HG02884 (cell line): ENCODE results near the gene KRT4.
"Not testable (repeated sequence)": the region's sequence is repeated elsewhere in the genome, so short reads cannot be mapped to it uniquely, and the experiment has no call there.

Source experiments
- ATAC-seq: cut with Tn5 transposase; IDR thresholded peaks from one replicate; pipeline ENCODE4 v1.9.1; 2021; ENCODE audit warnings: mild to moderate bottlenecking, moderate library complexity; ENCODE audit not compliant: unreplicated experiment

KRT4 gene

GRCh38 chr12:52776913-52777395 lies 37.0 kb downstream of the KRT4 start, which contains the start of gene KRT76:
Gene KRT76, minus strand, starts transcription at chr12:52777345. Its CDS starts 54 bp downstream, at chr12:52777291.
- ATAC-seq: no peak

GRCh38 chr12:52776435-52776834 lies 37.5 kb downstream of the KRT4 start:
- ATAC-seq: no peak

- no peak for ATAC-seq
Measured at GRCh38 chr12:52774629-52775250, 39.2 kb downstream of the KRT4 start.

- ATAC-seq: no peak
Measured at GRCh38 chr12:52772772-52773171, 41.1 kb downstream of the KRT4 start.

- no peak for ATAC-seq
Measured at GRCh38 chr12:52772188-52772587, 41.7 kb downstream of the KRT4 start.

- ATAC-seq: no peak
Measured at GRCh38 chr12:52771505-52771904, 42.4 kb downstream of the KRT4 start.

- no peak for ATAC-seq
Measured at GRCh38 chr12:52771088-52771487, 42.8 kb downstream of the KRT4 start.

- no peak for ATAC-seq
Measured at GRCh38 chr12:52769946-52770345, 44.0 kb downstream of the KRT4 start.

- ATAC-seq: no peak
Measured at GRCh38 chr12:52769354-52769753, 44.6 kb downstream of the KRT4 start.

GRCh38 chr12:52768479-52769200 lies 45.3 kb downstream of the KRT4 start:
- no peak for ATAC-seq

- no peak for ATAC-seq
Measured at GRCh38 chr12:52767427-52767826, 46.5 kb downstream of the KRT4 start.

GRCh38 chr12:52767020-52767379 lies 46.9 kb downstream of the KRT4 start:
- ATAC-seq: no peak

GRCh38 chr12:52766351-52767019 lies 47.4 kb downstream of the KRT4 start:
- no peak for ATAC-seq

- ATAC-seq: no peak
Measured at GRCh38 chr12:52765702-52766101, 48.2 kb downstream of the KRT4 start.

- no peak for ATAC-seq
Measured at GRCh38 chr12:52763991-52764390, 49.9 kb downstream of the KRT4 start.

GRCh38 chr12:52763036-52763659 lies 50.8 kb downstream of the KRT4 start:
- no peak for ATAC-seq

GRCh38 chr12:52761802-52762201 lies 52.1 kb downstream of the KRT4 start:
- ATAC-seq: no peak

- not testable (repeated sequence) for ATAC-seq
Measured at GRCh38 chr12:52761218-52761617, 52.7 kb downstream of the KRT4 start.

GRCh38 chr12:52760623-52761022 lies 53.3 kb downstream of the KRT4 start:
- no peak for ATAC-seq

GRCh38 chr12:52759695-52760094 lies 54.2 kb downstream of the KRT4 start:
- ATAC-seq: no peak

- no peak for ATAC-seq
Measured at GRCh38 chr12:52759218-52759617, 54.7 kb downstream of the KRT4 start.
